ENCODE measurements around the gene ATG9A. TPM values are rescaled to one million over a fixed set of nuclear protein-coding genes. Genes with fewer than 3 reads are reported as not detected.
A peak's percentile ranks its signal among the peaks of the same experiment; 100 is the strongest.

Gene ATG9A
- total and polyA plus RNA-seq, 9 of the 15 experiments (the other 6 are each of a cell fraction or from before 2014, with no cell fraction given): 0.25 to 65.6 (median 23.4) TPM

GRCh38 chr2:219177552-219178376 is 51.7 kb downstream of the ATG9A start, which contains the start of gene RETREG2 (continued):
- TF ChIP-seq CHD2 (IDR thresholded peaks at IDR 0.05; ENCODE audit: low read depth, low read length) (no peak), BRF1 (IDR thresholded peaks at IDR 0.05; ENCODE audit: borderline replicate concordance, extremely low read depth, insufficient read length) (no peak), GTF2A2 (tag; IDR thresholded peaks at IDR 0.05) (no peak), MAFK (IDR thresholded peaks at IDR 0.05; ENCODE audit: low read length) (no peak), ZNF644 (tag; IDR thresholded peaks at IDR 0.05; ENCODE audit: low read depth) (no peak), ZNF586 (CRISPR knock-in tag; conservative IDR thresholded peaks at IDR 0.05) (0 out of 2 replicates have a peak, but pooled peaks have one; percentile 33), E2F6 (IDR thresholded peaks at IDR 0.05; ENCODE audit: borderline replicate concordance in 1 of 2, extremely low read depth in 1 of 2, insufficient read depth in 1 of 2, insufficient read length in 1 of 2, low read depth in 1 of 2, low read length in 1 of 2, poor library complexity in 1 of 2, severe bottlenecking in 1 of 2) (peak; percentile 38 to 67), RNF219 (CRISPR knock-in tag; IDR thresholded peaks at IDR 0.05) (no peak), U2AF2 (optimal IDR thresholded peaks at IDR 0.05; ENCODE audit: low read depth, low read length) (no peak), MAFG (tag; conservative IDR thresholded peaks at IDR 0.05) (no peak), SAFB2 (IDR thresholded peaks at IDR 0.05; ENCODE audit: borderline replicate concordance, low read depth, low read length, severe bottlenecking) (no peak), ZNF282 (CRISPR knock-in tag; IDR thresholded peaks at IDR 0.05) (no peak), BACH1 (tag; IDR thresholded peaks at IDR 0.05) (no peak), THRAP3 (IDR thresholded peaks at IDR 0.05; ENCODE audit: borderline replicate concordance) (no peak), TEAD1 (CRISPR knock-in tag; IDR thresholded peaks at IDR 0.05) (no peak), RBM15 (IDR thresholded peaks at IDR 0.05; ENCODE audit: insufficient read depth, low read length) (no peak), FOXO4 (CRISPR knock-in tag; IDR thresholded peaks at IDR 0.05) (no peak), ZNF24 (IDR thresholded peaks at IDR 0.05) (no peak; the same call in 1 of the 2 replicates), MEF2A (IDR thresholded peaks at IDR 0.05; ENCODE audit: control insufficient read depth, low read depth, low read length) (no peak)
